Mucosa of stomach (tissue), 1 donor: ENCODE results near the gene ZNF446.

ENCODE experiments used
- H3K27me3 ChIP-seq: one replicate; pipeline ENCODE4 v1.7.0; 2013; ENCODE audit warnings: mild to moderate bottlenecking, low read length; ENCODE audit not compliant: control insufficient read depth, insufficient read depth
- H3K36me3 ChIP-seq: one replicate; pipeline ENCODE4 v1.7.0; 2013; ENCODE audit warnings: low read length; ENCODE audit not compliant: control insufficient read depth, insufficient read depth
- H3K4me1 ChIP-seq: one replicate; pipeline ENCODE4 v1.7.0; 2013; ENCODE audit warnings: mild to moderate bottlenecking, low read length; ENCODE audit not compliant: control insufficient read depth, insufficient read depth
- H3K4me3 ChIP-seq: one replicate; pipeline ENCODE4 v1.7.0; 2013; ENCODE audit warnings: low read length
- H3K9ac ChIP-seq: one replicate; pipeline ENCODE4 v1.7.0; 2013; ENCODE audit warnings: mild to moderate bottlenecking, low read length, moderate library complexity
- H3K9me3 ChIP-seq: one replicate; pipeline ENCODE4 v1.7.0; 2013; ENCODE audit warnings: mild to moderate bottlenecking, low read length, moderate library complexity; ENCODE audit not compliant: control insufficient read depth
- donor health status: Pancreatic carcinoma.

ZNF446 gene

DNA sequence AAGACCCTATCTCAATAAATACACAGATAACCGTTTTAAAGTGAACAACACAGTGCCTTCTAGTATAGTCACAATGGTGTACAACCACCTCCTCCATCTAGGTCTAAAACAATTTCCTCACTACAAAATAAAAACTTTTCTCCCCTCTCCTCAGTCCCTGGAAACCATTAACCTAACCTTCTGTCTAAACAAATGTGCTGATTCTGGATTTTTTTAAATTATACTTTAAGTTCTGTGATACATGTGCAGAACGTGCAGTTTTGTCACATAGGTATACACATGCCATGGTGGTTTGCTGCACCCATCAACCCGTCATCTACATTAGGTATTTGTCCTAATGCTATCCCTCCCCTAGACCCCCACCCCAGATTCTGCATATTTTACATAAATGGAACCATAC is 53.3 kb downstream of the ZNF446 start:
- Histone ChIP-seq H3K9me3 (no peaks in the 10 kb centered on the region), H3K4me3 (no peak overlapping the region), H3K27me3 (peaks cover 10% of the 10 kb centered on the region), H3K36me3 (no peaks in the 10 kb centered on the region), H3K9ac (no peak overlapping the region), H3K4me1 (no peaks in the 10 kb centered on the region)
